Measurements from ENCODE around the gene ARID3A.
A peak's percentile ranks its signal among the peaks of the same experiment; 100 is the strongest.
"Not testable (repeated sequence)": the region's sequence is repeated elsewhere in the genome, so short reads cannot be mapped to it uniquely, and the experiment has no call there.

Gene ARID3A

GRCh38 chr19:1018932-1019615 lies 93.2 kb downstream of the ARID3A start:
- DNase-seq (ENCODE audit: low read depth), result no peak

- no peak for DNase-seq (ENCODE audit: low read depth)
Measured at GRCh38 chr19:1019616-1019961, 93.8 kb downstream of the ARID3A start.

GRCh38 chr19:1019980-1020867 lies 94.4 kb downstream of the ARID3A start:
- no peak for DNase-seq (ENCODE audit: low read depth)

GRCh38 chr19:1020868-1021425 lies 95.1 kb downstream of the ARID3A start, which contains the start of gene TMEM259:
Gene TMEM259 (minus strand): TSS chr19:1021123. CDS start chr19:1020996, 127 bp downstream.
- peak; percentile 92 for DNase-seq (ENCODE audit: low read depth)

GRCh38 chr19:1023883-1024188 lies 98.0 kb downstream of the ARID3A start:
- not testable (repeated sequence) for DNase-seq (ENCODE audit: low read depth)

- not testable (repeated sequence) for DNase-seq (ENCODE audit: low read depth)
Measured at GRCh38 chr19:1025080-1025479, 99.2 kb downstream of the ARID3A start.
